ENCODE measurements around the gene EIF1. TPM values are rescaled to one million over a fixed set of nuclear protein-coding genes. Genes with fewer than 3 reads are reported as not detected.
"Not testable (repeated sequence)": the region's sequence is repeated elsewhere in the genome, so short reads cannot be mapped to it uniquely, and the experiment has no call there.

Gene EIF1
- polyA plus RNA-seq: 100 to 1,000 TPM; 426 to 985 (median 580) TPM

- H3K27ac ChIP-seq (ENCODE audit: low read depth, low read length): peak within 1 kb of the TSS; percentile 100
- 0 to 1% (median 0%) methylated on average over 76 to 81 of the region's 81 CpGs for WGBS, 3 donors
Observed at GRCh38 chr17:41688641-41689496, at the start of gene EIF1. TSS of gene EIF1 (plus strand) at chr17:41688885. CDS start at chr17:41689039, 154 bp downstream.

GRCh38 chr17:41638941-41639340 is 49.7 kb upstream of the EIF1 start:
- 63 to 87% (median 83%) methylated on average over 5 to 6 of the region's 6 CpGs for WGBS, 3 donors
- no peak overlapping the region for H3K27ac ChIP-seq (ENCODE audit: low read depth, low read length)

DNA sequence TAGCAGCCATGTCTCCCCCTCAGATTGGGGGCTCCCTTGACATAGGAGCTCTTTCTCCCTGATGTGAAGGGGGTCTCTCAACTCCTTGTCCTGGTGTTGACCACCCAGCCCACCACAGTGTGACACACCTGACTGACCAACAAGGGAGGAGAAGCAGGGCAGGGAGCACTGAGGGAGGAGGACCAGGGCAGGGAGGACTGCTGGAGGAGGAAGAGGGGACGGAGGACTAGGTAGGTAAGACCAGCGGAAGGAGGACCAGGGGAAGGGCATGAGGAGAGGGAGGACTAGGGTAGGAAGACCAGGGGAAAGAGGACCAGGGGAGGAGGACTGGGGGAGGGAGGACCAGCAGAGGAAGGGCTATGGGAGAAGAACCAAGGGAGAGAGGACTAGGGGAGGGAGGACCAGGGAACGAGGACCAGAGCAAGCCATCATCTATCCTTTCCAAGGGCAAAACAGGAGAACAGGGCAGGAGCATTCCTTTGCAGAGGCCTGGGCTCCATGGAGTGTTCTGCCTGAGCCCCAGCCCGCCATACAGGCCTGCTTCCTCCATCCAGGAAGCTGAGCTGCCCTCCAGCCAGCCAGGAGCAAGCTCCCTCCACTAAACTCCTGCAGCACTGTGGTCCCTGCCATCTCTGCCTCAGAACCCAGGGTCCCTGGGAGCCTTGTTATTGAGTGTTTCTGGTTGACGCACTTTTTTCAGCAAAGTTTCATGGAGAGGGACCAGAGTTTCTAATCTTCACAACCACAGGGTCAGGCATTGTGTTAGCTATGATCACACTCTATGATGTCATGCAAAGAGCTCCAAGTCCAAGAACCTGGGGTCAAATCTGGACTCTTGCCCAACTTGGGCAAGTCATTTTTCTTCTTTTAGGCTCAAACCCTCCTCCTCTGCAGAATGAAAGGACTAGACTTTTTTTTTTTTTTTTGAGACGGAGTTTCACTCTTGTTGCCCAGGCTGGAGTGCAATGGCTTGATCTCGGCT is 48.9 kb upstream of the EIF1 start:
- 90 to 92% (median 92%) methylated on average over 7 of the region's 7 CpGs for WGBS, 3 donors
- H3K27ac ChIP-seq (ENCODE audit: low read depth, low read length): no peak overlapping the region

DNA sequence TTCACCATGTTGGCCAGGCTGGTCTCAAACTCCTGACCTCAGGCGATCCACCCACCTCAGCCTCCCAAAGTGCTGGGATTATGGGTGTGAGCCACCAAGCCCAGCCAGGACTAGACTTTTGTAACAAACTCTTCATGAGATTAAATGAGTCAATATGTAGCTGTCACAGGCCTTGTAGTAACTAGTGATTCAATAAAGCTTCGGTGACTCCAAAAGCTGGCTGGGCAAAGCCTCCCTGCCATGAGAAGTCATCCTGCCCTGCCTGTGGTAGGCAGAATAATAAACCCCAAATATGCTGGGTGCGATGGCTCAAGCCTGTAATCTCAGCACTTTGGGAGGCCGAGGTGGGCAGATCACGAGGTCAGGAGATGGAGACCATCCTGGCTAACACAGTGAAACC is 48.1 kb upstream of the EIF1 start:
- H3K27ac ChIP-seq (ENCODE audit: low read depth, low read length): not testable (repeated sequence)
- 92 to 98% (median 97%) methylated on average over 5 of the region's 5 CpGs for WGBS, 3 donors

GRCh38 chr17:41642252-41643156 is 46.2 kb upstream of the EIF1 start:
- WGBS, 3 donors: 76 to 90% (median 87%) methylated on average over 13 of the region's 13 CpGs
- H3K27ac ChIP-seq (ENCODE audit: low read depth, low read length): no peak overlapping the region

DNA sequence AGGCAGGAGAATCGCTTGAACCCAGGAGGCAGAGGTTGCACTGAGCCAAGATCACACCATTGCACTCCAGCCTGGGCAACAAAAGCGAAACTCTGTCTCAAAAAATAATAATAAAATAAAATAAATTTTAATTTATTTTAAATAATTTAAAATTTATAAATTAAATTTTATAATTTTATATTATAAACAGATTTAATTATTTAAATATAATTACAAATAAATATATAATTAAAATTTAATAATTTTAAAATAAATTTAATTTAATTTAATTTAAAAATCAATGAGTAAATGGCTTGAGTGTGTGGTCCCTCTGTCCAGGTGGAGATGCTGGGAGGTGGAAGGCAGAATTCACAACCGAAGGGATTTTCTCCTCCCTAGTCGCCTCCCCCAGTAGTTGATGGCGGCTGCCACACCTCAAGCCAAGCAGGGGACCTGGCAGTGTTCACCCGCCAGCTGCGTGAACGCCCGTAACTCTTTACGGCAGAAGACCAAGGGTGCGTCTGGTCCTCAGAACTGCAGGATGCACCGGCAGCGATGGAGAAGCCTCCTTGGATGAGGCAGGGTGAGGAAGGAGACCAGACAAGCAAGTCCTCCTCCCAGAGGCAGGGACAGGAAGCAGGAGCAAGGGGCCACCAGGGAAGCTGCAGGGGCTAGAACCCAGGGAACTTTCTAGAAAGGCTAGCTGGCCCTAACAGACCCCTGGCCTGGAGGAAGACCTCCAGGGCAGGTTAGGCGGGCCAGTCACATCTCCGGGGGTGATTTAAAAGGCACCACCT is 41.5 kb upstream of the EIF1 start:
- no peak overlapping the region for H3K27ac ChIP-seq (ENCODE audit: low read depth, low read length)
- 72 to 75% (median 74%) methylated on average over 15 of the region's 15 CpGs for whole genome bisulfite sequencing, 3 donors

- WGBS, 3 donors: 1 to 4% (median 2%) methylated on average over 20 to 22 of the region's 22 CpGs
- H3K27ac ChIP-seq (ENCODE audit: low read depth, low read length): no peak overlapping the region
Observed at GRCh38 chr17:41647940-41648410, 40.7 kb upstream of the EIF1 start.

DNA sequence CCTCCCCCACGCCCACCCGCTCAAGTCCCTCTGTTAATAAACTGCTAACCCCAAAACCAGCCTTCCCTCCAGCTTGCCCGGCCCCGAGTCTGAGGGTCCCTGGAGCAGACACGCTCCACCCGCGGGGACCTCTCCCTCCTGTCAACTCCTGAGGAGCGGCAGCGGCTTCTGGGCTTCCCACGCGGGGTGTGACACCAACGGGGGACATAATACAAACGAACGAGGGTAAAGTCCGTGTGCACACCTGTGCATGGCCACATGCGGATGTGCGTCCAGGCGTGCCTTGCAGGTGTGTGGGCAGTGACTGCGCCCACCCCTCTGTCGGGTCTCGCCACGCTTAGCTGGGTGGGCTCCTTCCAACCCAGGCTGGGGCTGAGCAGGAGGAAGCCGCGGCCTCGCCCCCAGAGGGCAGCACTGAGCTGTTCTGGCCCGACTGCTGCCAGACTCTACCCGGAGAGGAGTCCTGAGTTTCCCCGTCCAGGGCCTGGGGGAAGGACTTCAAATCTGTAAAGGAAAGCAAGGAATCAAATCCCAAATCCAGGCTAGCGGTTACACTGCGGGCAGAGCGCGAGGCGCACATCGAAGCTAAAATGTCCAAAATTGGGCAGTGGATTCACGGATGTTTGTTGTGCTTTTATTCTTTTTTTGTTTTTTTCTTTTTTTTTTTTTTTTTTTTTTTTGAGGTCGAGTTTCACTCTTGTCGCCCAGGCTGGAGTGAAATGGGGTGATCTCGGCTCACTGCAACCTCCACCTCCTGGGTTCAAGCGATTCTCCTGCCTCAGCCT is 40.1 kb upstream of the EIF1 start:
- WGBS, 3 donors: 2 to 7% (median 4%) methylated on average over 35 to 39 of the region's 39 CpGs
- no peak overlapping the region for H3K27ac ChIP-seq (ENCODE audit: low read depth, low read length)

DNA sequence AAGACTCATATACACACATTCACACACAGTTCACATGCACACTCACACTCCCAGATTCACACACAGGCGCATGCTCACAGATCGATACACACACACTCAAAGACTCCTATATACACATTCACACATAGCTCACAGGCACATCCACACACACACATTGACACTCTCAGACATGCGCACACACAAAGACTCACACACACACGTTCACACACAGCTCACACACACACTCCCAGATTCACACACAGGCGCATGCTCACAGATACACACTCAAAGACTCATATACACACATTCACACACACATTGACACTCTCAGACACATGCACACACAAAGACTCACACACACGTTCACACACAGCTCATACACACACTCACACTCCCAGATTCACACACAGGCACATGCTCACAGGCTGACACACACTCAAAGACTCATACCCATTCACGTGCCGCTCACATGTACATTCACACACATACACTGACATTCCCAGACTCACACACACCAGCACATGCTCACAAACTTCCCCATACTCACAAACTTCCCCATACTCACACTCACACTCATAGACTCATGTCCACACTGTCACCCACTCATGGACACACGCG is 38.7 kb upstream of the EIF1 start:
- 91 to 92% (median 92%) methylated on average over 10 of the region's 10 CpGs for WGBS, 3 donors

DNA sequence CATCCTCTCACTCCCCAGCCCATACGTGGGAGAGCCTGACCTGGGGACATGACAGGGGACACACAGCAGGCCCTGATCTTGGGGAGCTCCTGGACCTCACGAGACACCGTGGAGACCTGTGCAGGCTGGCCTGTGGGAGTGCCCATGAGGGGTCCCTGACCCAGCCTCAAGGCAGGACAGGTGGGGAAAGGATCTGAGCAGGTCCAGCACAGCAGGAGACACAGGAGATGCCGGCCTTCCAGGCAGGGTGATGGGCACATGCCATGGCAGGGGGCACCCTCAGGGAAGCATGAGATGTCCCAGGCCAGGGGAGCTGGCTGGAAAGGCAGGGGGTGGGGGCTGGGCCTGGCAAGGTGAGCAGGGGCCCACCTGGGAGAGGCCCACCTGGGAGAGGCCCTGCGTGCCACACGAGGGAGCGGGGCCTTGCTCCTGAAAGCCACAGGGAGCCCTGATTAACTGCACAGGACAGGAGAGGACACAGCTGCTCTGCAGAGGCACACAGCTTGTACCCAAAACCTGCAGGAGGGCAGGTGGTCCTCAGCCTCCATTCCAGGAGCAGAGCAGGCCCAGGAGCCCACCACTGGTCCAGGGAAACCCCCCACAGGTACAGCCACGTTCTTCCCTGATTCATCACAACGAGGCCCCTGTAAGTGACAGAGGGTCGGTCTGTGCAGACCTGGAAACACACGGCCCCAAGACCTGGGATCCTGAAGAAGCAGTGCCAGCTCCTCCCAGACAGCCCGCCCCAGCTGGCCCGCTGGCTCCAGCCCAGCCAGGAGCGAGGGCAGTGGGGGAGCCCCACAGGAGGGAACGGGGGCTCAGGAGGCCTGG is 37.7 kb upstream of the EIF1 start:
- H3K27ac ChIP-seq (ENCODE audit: low read depth, low read length): no peak overlapping the region
- whole genome bisulfite sequencing, 3 donors: 58 to 81% (median 69%) methylated on average over 14 to 15 of the region's 15 CpGs

More for the DNA sequence above, 38.7 kb upstream of the EIF1 start:
- H3K27ac ChIP-seq (ENCODE audit: low read depth, low read length): no peak overlapping the region

DNA sequence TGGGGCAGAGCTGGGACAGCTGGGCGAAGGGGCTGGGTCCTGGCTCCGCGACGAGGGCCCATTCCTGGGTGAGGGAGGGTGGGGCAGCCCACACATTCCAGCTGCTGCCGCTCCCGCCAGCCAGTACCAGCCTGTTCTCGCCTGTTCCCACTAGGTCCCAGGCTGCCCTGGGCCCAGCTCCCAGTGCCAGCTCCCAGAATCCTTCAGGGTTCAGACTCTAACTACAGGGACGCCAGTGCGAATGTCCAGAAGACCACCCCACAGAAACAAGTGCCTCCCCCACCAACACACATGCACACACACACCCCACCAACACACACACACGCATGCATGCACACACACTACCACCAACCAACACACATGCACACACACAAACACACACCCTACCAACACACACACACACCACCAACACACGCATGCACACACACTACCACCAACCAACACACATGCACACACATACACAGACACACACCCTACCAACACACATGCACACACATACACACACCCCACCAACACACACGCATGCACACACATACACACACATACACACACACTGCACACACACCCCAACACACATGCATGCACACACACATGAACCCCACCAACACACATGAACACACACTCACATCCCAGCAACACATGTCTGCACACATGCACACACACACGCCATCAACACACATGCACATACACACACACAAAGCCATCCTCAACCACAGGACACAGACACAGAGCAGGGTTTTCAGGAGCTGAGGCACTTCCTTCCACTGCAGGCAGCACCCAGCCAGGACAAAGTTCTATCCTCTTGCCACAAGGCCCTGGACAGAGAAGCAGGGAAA is 36.8 kb upstream of the EIF1 start:
- WGBS, 3 donors: 59 to 82% (median 82%) methylated on average over 13 of the region's 13 CpGs

DNA sequence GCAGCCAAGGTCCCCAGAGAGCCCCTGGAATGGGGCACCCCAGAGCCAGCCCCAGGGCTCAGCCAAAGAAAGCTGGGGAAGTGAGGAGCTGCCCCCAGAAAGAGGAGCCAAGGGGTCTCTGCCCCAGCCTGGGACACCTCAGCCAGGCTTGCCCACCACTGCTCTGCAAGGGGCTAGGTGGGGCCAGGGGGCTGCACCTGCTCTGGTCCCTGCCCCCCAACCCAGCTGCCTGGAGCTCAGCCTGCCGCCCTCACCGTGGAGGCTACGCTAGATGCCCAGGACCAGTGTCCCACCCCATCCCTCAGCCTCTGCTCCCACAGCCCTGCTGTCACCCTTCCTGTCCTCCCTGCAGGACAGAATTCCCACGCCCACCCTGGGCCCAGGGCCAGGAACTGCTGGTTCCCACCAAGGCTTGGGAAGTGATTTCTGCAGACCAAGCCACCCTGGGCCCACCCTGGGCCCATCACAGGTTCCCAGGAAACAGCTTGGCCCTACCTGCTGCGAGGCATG is 36.2 kb upstream of the EIF1 start:
- 78 to 89% (median 85%) methylated on average over 5 of the region's 5 CpGs for WGBS, 3 donors
- no peak overlapping the region for H3K27ac ChIP-seq (ENCODE audit: low read depth, low read length)

More for the DNA sequence above, 36.8 kb upstream of the EIF1 start:
- no peak overlapping the region for H3K27ac ChIP-seq (ENCODE audit: low read depth, low read length)

- H3K27ac ChIP-seq (ENCODE audit: low read depth, low read length): no peak overlapping the region
- 91 to 94% (median 93%) methylated on average over 5 of the region's 5 CpGs for WGBS, 3 donors
Observed at GRCh38 chr17:41653421-41653820, 35.3 kb upstream of the EIF1 start.

GRCh38 chr17:41653892-41654677 is 34.6 kb upstream of the EIF1 start:
- WGBS, 3 donors: 59 to 67% (median 64%) methylated on average over 14 of the region's 14 CpGs
- H3K27ac ChIP-seq (ENCODE audit: low read depth, low read length): no peak overlapping the region
